Hepatocyte (in vitro differentiated cells): ENCODE measurements around the gene MORC2. TPM values are rescaled to one million over a fixed set of nuclear protein-coding genes. Genes with fewer than 3 reads are reported as not detected.

ENCODE experiments used
- DNase-seq: peaks from one replicate; pipeline ENCODE4 v3.0.0-alpha.2; 2016; ENCODE audit warnings: low spot score
- H2AFZ ChIP-seq: fragments of 200-600 bp; sonication (generic); 2 replicates; pipeline ENCODE4 v1.6.0; 2016; ENCODE audit warnings: antibody characterized with exemption, mild to moderate bottlenecking
- H3K27ac ChIP-seq: fragments of 200-600 bp; sonication (generic); 2 replicates; pipeline ENCODE4 v1.5.1; 2016; ENCODE audit warnings: mild to moderate bottlenecking
- H3K27me3 ChIP-seq: fragments of 200-600 bp; sonication (generic); 2 replicates; pipeline ENCODE4 v1.6.1; 2016
- H3K36me3 ChIP-seq: fragments of 200-600 bp; sonication (generic); replicated peaks from 2 replicates; pipeline ENCODE4 v1.5.1; 2016; ENCODE audit warnings: low read depth; ENCODE audit not compliant: insufficient read depth
- H3K4me1 ChIP-seq: fragments of 200-600 bp; sonication (generic); 2 replicates; pipeline ENCODE4 v1.5.1; 2016; ENCODE audit warnings: mild to moderate bottlenecking, moderate library complexity; ENCODE audit not compliant: insufficient read depth
- H3K4me2 ChIP-seq: fragments of 200-600 bp; sonication (generic); 2 replicates; pipeline ENCODE4 v1.6.0; 2016
- H3K4me3 ChIP-seq: fragments of 200-600 bp; sonication (generic); 2 replicates; pipeline ENCODE4 v1.5.1; 2016; ENCODE audit warnings: mild to moderate bottlenecking
- H3K79me2 ChIP-seq: fragments of 200-600 bp; sonication (generic); 2 replicates; pipeline ENCODE4 v1.6.0; 2017; ENCODE audit warnings: mild to moderate bottlenecking
- H3K9me2 ChIP-seq: fragments of 200-600 bp; sonication (generic); replicated peaks from 2 replicates; pipeline ENCODE4 v1.6.0; 2017; ENCODE audit warnings: mild to moderate bottlenecking; ENCODE audit not compliant: insufficient read depth
- H3K9me3 ChIP-seq: fragments of 200-600 bp; sonication (generic); 2 replicates; pipeline ENCODE4 v1.5.1; 2016; ENCODE audit warnings: low read depth, mild to moderate bottlenecking
- H4K20me1 ChIP-seq: fragments of 200-600 bp; sonication (generic); 2 replicates; pipeline ENCODE4 v1.6.0; 2016; ENCODE audit warnings: mild to moderate bottlenecking; ENCODE audit not compliant: insufficient read depth, poor library complexity, severe bottlenecking
- CTCF ChIP-seq: fragments of 200-600 bp; sonication (generic); IDR thresholded peaks from 2 replicates; pipeline ENCODE4 v1.5.1; 2016; ENCODE audit warnings: antibody characterized with exemption, mild to moderate bottlenecking; ENCODE audit not compliant: poor library complexity
- EZH2 ChIP-seq: fragments of 200-600 bp; sonication (generic); IDR thresholded peaks from 2 replicates; pipeline ENCODE4 v1.6.1; 2016; ENCODE audit warnings: antibody characterized with exemption, mild to moderate bottlenecking, borderline replicate concordance
- EZH2phosphoT487 ChIP-seq: fragments of 200-600 bp; sonication (generic); IDR thresholded peaks from one replicate; pipeline ENCODE4 v1.6.1; 2018; ENCODE audit warnings: antibody characterized with exemption, mild to moderate bottlenecking, low read depth, moderate library complexity; ENCODE audit not compliant: unreplicated experiment, severe bottlenecking
- WGBS: methylation state at CpG from one replicate; pipeline ENCODE4 v1.1.6; 2016; ENCODE audit warnings: low lambda C conversion rate; ENCODE audit errors: missing lambda C conversion rate; 5-methylcytosine and 5-hydroxymethylcytosine counted together
- polyA plus RNA-seq: library from polyadenylated mRNA; unstranded; fragments of >200 nt; fragmentation: Nextera tagmentation; extraction: Ambion mirVana; gene quantifications from 2 replicates; pipeline ENCODE4 v1.2.1, GENCODE V29; 2016
- total RNA-seq: library from RNA; depleted of rRNA; stranded (reverse); fragments of >200 nt; gene quantifications from 2 replicates; pipeline ENCODE4 v1.2.3, GENCODE V29; 2014

MORC2 gene
- total and polyA plus RNA-seq, 2 experiments from 2014 or later = 15.6 to 24.0 TPM

- no peak overlapping the region for H3K27ac ChIP-seq
- no peaks in the 10 kb centered on the region for H3K9me2 ChIP-seq
- no peaks in the 10 kb centered on the region for H3K9me3 ChIP-seq
- peaks cover 8% of the 10 kb centered on the region for H3K79me2 ChIP-seq
- TF ChIP-seq EZH2 (no peak), CTCF (no peak), EZH2phosphoT487 (no peak)
- H3K4me1 ChIP-seq = no peaks in the 10 kb centered on the region
- 93% methylated on average over 4 of the region's 4 CpGs for WGBS
- no peak overlapping the region for H3K4me2 ChIP-seq
- no peaks in the 10 kb centered on the region for H4K20me1 ChIP-seq
- H3K27me3 ChIP-seq = no peaks in the 10 kb centered on the region
- no peak overlapping the region for H3K4me3 ChIP-seq
- H2AFZ ChIP-seq = no peak overlapping the region
- H3K36me3 ChIP-seq = peaks cover 3% of the 10 kb centered on the region
- DNase-seq = no peak
Measured at GRCh38 chr22:30944986-30945385, 23.6 kb downstream of the MORC2 start.

DNA sequence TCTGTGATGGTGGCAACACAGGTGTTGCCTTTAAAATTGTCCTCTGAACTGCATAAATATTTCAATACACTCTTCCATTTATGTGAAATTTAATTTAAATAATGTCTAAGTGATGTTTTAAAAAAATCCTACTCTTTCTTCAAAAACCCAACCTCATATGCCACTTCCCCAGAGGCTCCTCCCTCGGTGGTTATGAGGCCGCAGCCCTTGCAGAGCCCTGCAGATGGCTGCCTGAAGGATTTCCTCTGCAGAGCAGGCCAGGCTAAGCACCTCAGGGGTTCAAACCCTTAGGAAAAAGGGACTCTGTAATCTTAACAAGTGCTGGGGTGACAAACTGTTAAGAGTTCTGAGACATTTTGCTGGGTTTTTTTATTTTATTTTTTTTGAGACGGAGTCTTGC is 25.2 kb downstream of the MORC2 start:
- Histone ChIP-seq H3K4me2 (no peak overlapping the region), H4K20me1 (no peaks in the 10 kb centered on the region), H3K4me1 (no peaks in the 10 kb centered on the region), H3K27me3 (no peaks in the 10 kb centered on the region), H3K9me3 (no peaks in the 10 kb centered on the region), H2AFZ (no peak overlapping the region), H3K9me2 (no peaks in the 10 kb centered on the region), H3K79me2 (peaks cover 8% of the 10 kb centered on the region), H3K4me3 (no peak overlapping the region), H3K27ac (no peak overlapping the region), H3K36me3 (peaks cover 3% of the 10 kb centered on the region)
- no peak for TF ChIP-seq EZH2
- no peak for TF ChIP-seq CTCF
- TF ChIP-seq EZH2phosphoT487 = no peak
- no peak for DNase-seq
- 86% methylated on average over 3 of the region's 3 CpGs for WGBS

DNA sequence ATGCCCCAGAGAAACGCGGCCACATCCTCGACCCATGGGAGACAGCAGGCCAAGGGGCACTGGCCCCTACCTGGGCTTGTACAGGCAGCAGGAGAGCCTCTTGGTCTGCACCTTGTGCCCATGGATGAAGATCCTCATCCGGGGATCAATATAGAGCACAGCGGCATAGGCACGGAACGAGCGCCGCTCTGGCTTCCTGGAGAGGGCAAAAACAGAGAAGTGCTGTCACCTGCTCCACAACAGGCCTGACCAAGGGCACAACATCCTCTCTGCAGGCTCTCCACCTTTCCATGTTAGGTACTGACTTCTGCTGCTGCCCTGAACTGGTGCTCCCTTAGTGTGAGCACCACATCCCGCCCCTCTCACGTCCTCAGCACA is 27.2 kb downstream of the MORC2 start:
- Histone ChIP-seq H3K27ac (no peak overlapping the region), H4K20me1 (no peaks in the 10 kb centered on the region), H2AFZ (no peak overlapping the region), H3K36me3 (peaks cover 3% of the 10 kb centered on the region), H3K4me3 (no peak overlapping the region), H3K79me2 (peaks cover 8% of the 10 kb centered on the region), H3K4me1 (no peaks in the 10 kb centered on the region), H3K4me2 (no peak overlapping the region), H3K9me3 (no peaks in the 10 kb centered on the region), H3K9me2 (no peaks in the 10 kb centered on the region), H3K27me3 (no peaks in the 10 kb centered on the region)
- DNase-seq = no peak
- WGBS = 99% methylated on average over 11 of the region's 11 CpGs
- TF ChIP-seq CTCF (no peak), EZH2 (no peak), EZH2phosphoT487 (no peak)

DNA sequence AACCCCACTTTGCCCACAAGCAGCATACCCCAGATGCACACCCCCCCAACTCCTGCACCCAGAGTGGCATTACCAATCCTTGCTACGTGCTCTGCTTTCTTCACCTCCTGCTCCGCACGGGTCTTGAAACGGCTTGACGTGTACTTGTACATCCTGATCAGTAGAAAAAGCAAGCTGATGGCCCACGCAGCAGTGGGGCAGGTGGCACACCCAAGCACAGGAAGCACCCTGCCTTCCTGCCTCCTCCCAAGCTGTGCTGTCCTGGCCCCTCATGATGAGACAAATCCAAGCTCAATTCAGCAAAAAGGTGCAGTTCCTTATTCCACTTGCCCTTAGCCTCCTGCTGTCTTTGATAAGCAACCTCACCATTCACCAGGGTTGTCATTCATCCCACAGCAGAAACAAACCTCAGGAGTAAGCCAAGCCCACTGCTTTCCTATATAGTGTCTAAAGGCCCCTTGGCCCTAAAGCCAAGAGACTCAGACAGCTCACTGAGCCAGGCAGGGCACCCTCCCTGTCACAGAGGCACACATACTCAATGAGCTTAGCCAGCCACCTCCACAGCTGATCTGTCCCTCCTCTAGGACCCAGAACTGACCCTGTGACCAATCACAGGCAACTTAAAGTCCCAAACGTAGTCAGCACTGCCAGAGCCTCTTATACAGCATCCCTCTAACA is 27.8 kb downstream of the MORC2 start:
- no peak for DNase-seq
- Histone ChIP-seq H4K20me1 (no peaks in the 10 kb centered on the region), H3K4me2 (no peak overlapping the region), H3K27ac (no peak overlapping the region), H3K79me2 (peaks cover 5% of the 10 kb centered on the region), H2AFZ (no peak overlapping the region), H3K36me3 (peaks cover 3% of the 10 kb centered on the region), H3K9me3 (no peaks in the 10 kb centered on the region), H3K4me3 (no peak overlapping the region), H3K4me1 (no peaks in the 10 kb centered on the region), H3K27me3 (no peaks in the 10 kb centered on the region), H3K9me2 (no peaks in the 10 kb centered on the region)
- 93% methylated on average over 7 of the region's 7 CpGs for WGBS
- TF ChIP-seq EZH2phosphoT487 (no peak), CTCF (no peak), EZH2 (no peak)
